HG03025 (cell line): ENCODE data around the gene LCK.

Source experiments
- ATAC-seq: cut with Tn5 transposase; IDR thresholded peaks from one replicate; pipeline ENCODE4 v1.9.1; 2021; ENCODE audit warnings: mild to moderate bottlenecking, moderate library complexity; ENCODE audit not compliant: unreplicated experiment, low FRiP score

The LCK gene

GRCh38 chr1:32311709-32312393 lies 60.8 kb downstream of the LCK start:
- no peak for ATAC-seq

- no peak for ATAC-seq
Measured at GRCh38 chr1:32316903-32317277, 65.8 kb downstream of the LCK start.

- ATAC-seq, result no peak
Measured at GRCh38 chr1:32318127-32318869, 67.2 kb downstream of the LCK start.

- ATAC-seq, result no peak
Measured at GRCh38 chr1:32321712-32322291, 70.7 kb downstream of the LCK start.

- ATAC-seq, result no peak
Measured at GRCh38 chr1:32327204-32327603, 76.1 kb downstream of the LCK start.

GRCh38 chr1:32329931-32330466 lies 78.9 kb downstream of the LCK start:
- no peak for ATAC-seq

- ATAC-seq, result no peak
Measured at GRCh38 chr1:32330558-32331151, 79.6 kb downstream of the LCK start.

GRCh38 chr1:32331549-32331948 lies 80.5 kb downstream of the LCK start:
- ATAC-seq, result no peak

GRCh38 chr1:32332290-32333079 lies 81.4 kb downstream of the LCK start:
- ATAC-seq, result no peak

- ATAC-seq, result no peak
Measured at GRCh38 chr1:32333251-32333963, 82.3 kb downstream of the LCK start.

GRCh38 chr1:32334274-32334861 lies 83.3 kb downstream of the LCK start:
- no peak for ATAC-seq

- ATAC-seq, result peak; percentile 17
Measured at GRCh38 chr1:32334864-32335534, 83.9 kb downstream of the LCK start.

- peak; percentile 5 for ATAC-seq
Measured at GRCh38 chr1:32335535-32335789, 84.4 kb downstream of the LCK start.
